ENCODE measurements around the gene FOXO1. TPM values are rescaled to one million over a fixed set of nuclear protein-coding genes. Genes with fewer than 3 reads are reported as not detected.
A peak's percentile ranks its signal among the peaks of the same experiment; 100 is the strongest.

Gene FOXO1
- total and polyA plus RNA-seq, 2 of the 13 experiments (the other 11 are each of a cell fraction or from before 2014, with no cell fraction given) = 8.1 to 13.1 TPM

DNA sequence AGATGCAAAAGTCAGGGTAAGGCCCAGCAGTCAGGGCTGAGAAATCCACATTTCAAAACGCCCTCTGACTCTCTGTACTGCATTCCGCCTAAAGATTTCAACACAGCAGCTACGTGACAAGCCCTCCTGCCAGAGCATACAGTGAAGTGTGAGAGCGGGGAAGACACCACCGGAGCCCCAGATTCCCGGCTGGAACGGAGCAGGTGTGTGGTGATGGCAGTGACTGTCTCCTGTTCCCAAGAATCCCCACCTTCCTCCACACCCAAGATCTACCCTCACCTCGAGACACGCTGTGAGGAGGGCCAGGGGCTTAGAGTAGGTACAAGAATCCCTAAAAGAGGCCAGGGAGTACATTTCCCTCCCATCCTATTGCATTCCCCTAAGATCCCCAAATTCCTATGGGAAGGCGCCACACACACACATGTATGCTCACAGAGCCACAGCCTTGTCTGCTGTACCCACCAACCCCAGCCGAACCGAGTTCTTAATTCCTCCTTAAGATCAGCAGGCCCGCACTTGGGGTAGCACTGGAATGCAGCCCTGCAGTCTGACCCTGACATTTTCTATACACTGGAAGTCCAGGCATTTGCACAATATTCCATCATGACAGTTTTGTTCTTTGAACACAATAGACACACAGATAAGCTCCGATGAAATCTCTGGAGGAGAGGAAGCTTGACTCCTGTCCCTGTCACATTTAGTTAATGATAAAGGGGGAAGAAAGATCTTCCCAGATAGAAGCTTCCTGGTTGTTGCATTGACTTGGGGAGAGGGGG lies 102.9 kb downstream of the FOXO1 start (continued):
- TF ChIP-seq STAG1 (CRISPR knock-in tag; IDR thresholded peaks at IDR 0.05) (peak; percentile 24; the same call in 1 of the 2 replicates), TARDBP (CRISPR knock-in tag; IDR thresholded peaks at IDR 0.05) (peak; percentile 33; the same call in 1 of the 2 replicates), MED13 (CRISPR knock-in tag; IDR thresholded peaks at IDR 0.05) (0 out of 2 replicates have a peak, but pooled peaks have one; percentile 27), KLF6 (CRISPR knock-in tag; IDR thresholded peaks at IDR 0.05) (no peak), TFDP2 (CRISPR knock-in tag; IDR thresholded peaks at IDR 0.05) (0 out of 2 replicates have a peak, but pooled peaks have one; percentile 20), ZNF501 (CRISPR knock-in tag; IDR thresholded peaks at IDR 0.05) (0 out of 2 replicates have a peak, but pooled peaks have one; percentile 58), POLR2A (IDR thresholded peaks at IDR 0.05; ENCODE audit: insufficient read depth in 1 of 2, low read depth in 2 of 2, low read length in 2 of 2) (peak; percentile 64 to 80), IRF1 (CRISPR knock-in tag; IDR thresholded peaks at IDR 0.05; ENCODE audit: low read depth) (no peak), NR2F6 (IDR thresholded peaks at IDR 0.05) (peak; percentile 56), NR2F6 (CRISPR knock-in tag; IDR thresholded peaks at IDR 0.05) (peak; percentile 62), FLYWCH1 (CRISPR knock-in tag; IDR thresholded peaks at IDR 0.05) (no peak), CREM (IDR thresholded peaks at IDR 0.05) (peak; percentile 60), CREM (CRISPR knock-in tag; IDR thresholded peaks at IDR 0.05) (no peak), TCF12 (IDR thresholded peaks at IDR 0.05) (no peak), TCF12 (CRISPR knock-in tag; IDR thresholded peaks at IDR 0.05) (peak; percentile 26; the same call in 1 of the 2 replicates), NCOA2 (CRISPR knock-in tag; IDR thresholded peaks at IDR 0.05) (peak; percentile 75; the same call in 1 of the 2 replicates), FOXP4 (CRISPR knock-in tag; IDR thresholded peaks at IDR 0.05) (peak; percentile 7; the same call in 1 of the 2 replicates), ZSCAN25 (CRISPR knock-in tag; IDR thresholded peaks at IDR 0.05) (0 out of 2 replicates have a peak, but pooled peaks have one; percentile 19), BORCS8-MEF2B (CRISPR knock-in tag; IDR thresholded peaks at IDR 0.05) (0 out of 2 replicates have a peak, but pooled peaks have one; percentile 8)
- TF ChIP-seq, protein P1, sequence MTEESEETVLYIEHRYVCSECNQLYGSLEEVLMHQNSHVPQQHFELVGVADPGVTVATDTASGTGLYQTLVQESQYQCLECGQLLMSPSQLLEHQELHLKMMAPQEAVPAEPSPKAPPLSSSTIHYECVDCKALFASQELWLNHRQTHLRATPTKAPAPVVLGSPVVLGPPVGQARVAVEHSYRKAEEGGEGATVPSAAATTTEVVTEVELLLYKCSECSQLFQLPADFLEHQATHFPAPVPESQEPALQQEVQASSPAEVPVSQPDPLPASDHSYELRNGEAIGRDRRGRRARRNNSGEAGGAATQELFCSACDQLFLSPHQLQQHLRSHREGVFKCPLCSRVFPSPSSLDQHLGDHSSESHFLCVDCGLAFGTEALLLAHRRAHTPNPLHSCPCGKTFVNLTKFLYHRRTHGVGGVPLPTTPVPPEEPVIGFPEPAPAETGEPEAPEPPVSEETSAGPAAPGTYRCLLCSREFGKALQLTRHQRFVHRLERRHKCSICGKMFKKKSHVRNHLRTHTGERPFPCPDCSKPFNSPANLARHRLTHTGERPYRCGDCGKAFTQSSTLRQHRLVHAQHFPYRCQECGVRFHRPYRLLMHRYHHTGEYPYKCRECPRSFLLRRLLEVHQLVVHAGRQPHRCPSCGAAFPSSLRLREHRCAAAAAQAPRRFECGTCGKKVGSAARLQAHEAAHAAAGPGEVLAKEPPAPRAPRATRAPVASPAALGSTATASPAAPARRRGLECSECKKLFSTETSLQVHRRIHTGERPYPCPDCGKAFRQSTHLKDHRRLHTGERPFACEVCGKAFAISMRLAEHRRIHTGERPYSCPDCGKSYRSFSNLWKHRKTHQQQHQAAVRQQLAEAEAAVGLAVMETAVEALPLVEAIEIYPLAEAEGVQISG (CRISPR knock-in tag; IDR thresholded peaks at IDR 0.05) = peak; percentile 37
- TF ChIP-seq, protein P2, sequence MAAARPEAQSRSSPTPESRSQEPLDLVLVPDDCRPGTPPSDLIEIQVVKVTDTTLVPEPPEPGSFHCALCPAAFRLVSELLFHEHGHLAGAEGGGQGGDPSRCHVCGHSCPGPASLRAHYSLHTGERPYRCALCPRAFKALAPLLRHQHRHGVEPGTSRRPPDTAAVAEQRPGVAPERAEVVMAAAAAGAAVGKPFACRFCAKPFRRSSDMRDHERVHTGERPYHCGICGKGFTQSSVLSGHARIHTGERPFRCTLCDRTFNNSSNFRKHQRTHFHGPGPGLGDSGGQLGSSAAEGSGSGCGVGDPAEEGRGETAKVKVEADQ (CRISPR knock-in tag; IDR thresholded peaks at IDR 0.05; ENCODE audit: borderline replicate concordance) = no peak; the same call in 1 of the 2 replicates
